HepG2 (cell line): ENCODE results near the gene LIMS2. TPM values are rescaled to one million over a fixed set of nuclear protein-coding genes. Genes with fewer than 3 reads are reported as not detected.

Source experiments
- ATAC-seq: fragments of 200-7000 bp; cut with Tn5 transposase; 3 replicates; pipeline ENCODE4 v1.9.1; 2020; ENCODE audit warnings: mild to moderate bottlenecking, moderate library complexity
- BruUV-seq: library from RNA; stranded (reverse); fragments of 400-500 nt; replicated peaks from 2 replicates; lab custom pipeline; 2021; lab: Mats Ljungman, UMichigan
- CTCF ChIA-PET: fragments of 300-600 bp; formaldehyde crosslinking; extraction: SDS; loops from one replicate; lab custom pipeline; 2021; ENCODE audit warnings: low total read pairs, inconsistent platforms, low intra/inter-chr PET ratio; lab: Yijun Ruan, JAX
- POLR2A ChIA-PET: fragments of 350-600 bp; sonication (Branson Sonifier 250); formaldehyde crosslinking; loops from one replicate; lab custom pipeline; 2020; ENCODE audit warnings: antibody characterized with exemption, inconsistent platforms; lab: Yijun Ruan, JAX
- DNase-seq: peaks from one replicate; pipeline ENCODE4 v3.0.0-alpha.2; 2015; ENCODE audit warnings: low spot score
- FAIRE-seq: peaks from 3 replicates; lab custom pipeline; 2011; peaks lifted over from hg19 to GRCh38; lab: Jason Lieb, UNC
- H2AFZ ChIP-seq: one replicate; pipeline ENCODE4 v1.6.1; 2011; ENCODE audit warnings: low read length, inconsistent platforms
- H3K27ac ChIP-seq: fragments of 300-600 bp; 3 replicates; pipeline ENCODE4 v1.8.0; 2011; ENCODE audit warnings: mixed run types, mild to moderate bottlenecking, mixed read lengths, low read length, inconsistent platforms; ENCODE audit not compliant: insufficient read depth; ENCODE audit errors: extremely low read length
- H3K27me3 ChIP-seq, 2 experiments: fragments of 200-600 bp in 1 of 2; 2 replicates in 1 of 2; 3 replicates in 1 of 2; pipeline versions ENCODE4 v1.6.0 to v1.8.0; 2011; ENCODE audit warnings: low read length in 2 of 2, mild to moderate bottlenecking in 2 of 2, moderate library complexity in 2 of 2, inconsistent platforms in 1 of 2; ENCODE audit not compliant: insufficient read depth in 2 of 2, control insufficient read depth in 1 of 2
- H3K36me3 ChIP-seq, 2 experiments: fragments of 200-600 bp in 1 of 2; replicated peaks in 1 of 2; 2 replicates in 1 of 2; 3 replicates in 1 of 2; pipeline versions ENCODE4 v1.5.1 to v1.8.0; 2011; ENCODE audit warnings: low read length in 2 of 2, inconsistent platforms in 1 of 2; ENCODE audit not compliant: insufficient read depth in 2 of 2, control insufficient read depth in 1 of 2
- H3K4me1 ChIP-seq: 2 replicates; pipeline ENCODE4 v1.5.1; 2012; ENCODE audit warnings: low read length, inconsistent platforms; ENCODE audit not compliant: insufficient read depth
- H3K4me2 ChIP-seq: 2 replicates; pipeline ENCODE4 v1.6.0; 2011; ENCODE audit warnings: low read depth, low read length, inconsistent platforms
- H3K4me3 ChIP-seq, 3 experiments: fragments of 200-600 bp in 1 of 3; sonication (generic), shearing (Covaris generic) in 1 of 3; replicated peaks in 1 of 3; 2 replicates each; pipeline ENCODE4 v1.5.1; 2011 to 2016; ENCODE audit warnings: low read length in 3 of 3, inconsistent platforms in 2 of 3, low read depth in 2 of 3, mild to moderate bottlenecking in 2 of 3, control low read depth in 1 of 3, mixed read lengths in 1 of 3; ENCODE audit not compliant: insufficient read depth in 1 of 3
- H3K79me2 ChIP-seq: one replicate; pipeline ENCODE4 v1.6.1; 2011; ENCODE audit warnings: low read length, inconsistent platforms; ENCODE audit not compliant: insufficient read depth
- H3K9ac ChIP-seq: 2 replicates; pipeline ENCODE4 v1.6.0; 2011; ENCODE audit warnings: mild to moderate bottlenecking, low read depth, low read length, inconsistent platforms; ENCODE audit not compliant: insufficient read depth
- H3K9me3 ChIP-seq: 2 replicates; pipeline ENCODE4 v1.5.1; 2012; ENCODE audit warnings: mild to moderate bottlenecking, low read length
- H4K20me1 ChIP-seq: 2 replicates; pipeline ENCODE4 v1.6.0; 2011; ENCODE audit warnings: inconsistent platforms, mild to moderate bottlenecking, low read length, moderate library complexity; ENCODE audit not compliant: insufficient read depth
- CTCF ChIP-seq: sonication (generic); formaldehyde crosslinking; IDR thresholded peaks from 2 replicates; pipeline ENCODE4 v1.5.0; 2020; ENCODE audit warnings: mild to moderate bottlenecking, missing genetic modification reagents, moderate library complexity
- E2F2 ChIP-seq: sonication (generic); formaldehyde crosslinking; IDR thresholded peaks from 2 replicates; pipeline ENCODE4 v1.4.0; 2020; ENCODE audit warnings: missing genetic modification reagents, borderline replicate concordance
- HOXD1 ChIP-seq: sonication (generic); formaldehyde crosslinking; IDR thresholded peaks from 2 replicates; pipeline ENCODE4 v1.5.0; 2020; ENCODE audit warnings: missing genetic modification reagents
- KLF9 ChIP-seq: IDR thresholded peaks from 2 replicates; pipeline ENCODE4 v1.6.1; 2016; ENCODE audit warnings: low read depth
- NFE2L2 ChIP-seq: fragments of 150-350 bp; IDR thresholded peaks from 2 replicates; pipeline ENCODE4 v1.6.1; 2014; ENCODE audit warnings: low read length
- ZBTB26 ChIP-seq: IDR thresholded peaks from 2 replicates; pipeline ENCODE4 v1.6.1; 2016; ENCODE audit warnings: missing compliant biosample characterization, missing genetic modification reagents, borderline replicate concordance
- ZBTB8A ChIP-seq: sonication (generic); formaldehyde crosslinking; IDR thresholded peaks from 2 replicates; pipeline ENCODE4 v1.4.0; 2020; ENCODE audit warnings: mild to moderate bottlenecking, low read depth, missing genetic modification reagents, borderline replicate concordance
- ZNF18 ChIP-seq: sonication (generic); formaldehyde crosslinking; IDR thresholded peaks from 2 replicates; pipeline ENCODE4 v1.8.0; 2022; ENCODE audit warnings: mild to moderate bottlenecking, missing genetic modification reagents; ENCODE audit not compliant: insufficient replicate concordance
- ZNF460 ChIP-seq: sonication (generic); formaldehyde crosslinking; IDR thresholded peaks from 2 replicates; pipeline ENCODE4 v1.5.1; 2020; ENCODE audit warnings: missing genetic modification reagents, mild to moderate bottlenecking, borderline replicate concordance
- ZNF558 ChIP-seq: sonication (generic); formaldehyde crosslinking; IDR thresholded peaks from 2 replicates; pipeline ENCODE4 v1.9.0; 2022; ENCODE audit warnings: mild to moderate bottlenecking, missing genetic modification reagents, borderline replicate concordance
- ZNF703 ChIP-seq: sonication (generic); formaldehyde crosslinking; IDR thresholded peaks from 2 replicates; pipeline ENCODE4 v1.5.1; 2020; ENCODE audit warnings: missing genetic modification reagents, mild to moderate bottlenecking, moderate library complexity, borderline replicate concordance
- ZNF749 ChIP-seq: sonication (generic); formaldehyde crosslinking; IDR thresholded peaks from 2 replicates; pipeline ENCODE4 v1.8.0; 2022; ENCODE audit warnings: mild to moderate bottlenecking, missing genetic modification reagents, moderate library complexity, borderline replicate concordance
- WGBS: methylation state at CpG from one replicate; pipeline ENCODE4 v1.1.6; 2017; ENCODE audit warnings: low lambda C conversion rate; 5-methylcytosine and 5-hydroxymethylcytosine counted together
- in situ Hi-C: cut with HindIII; loops from 2 replicates; pipeline ENCODE4 v1.10.0; 2017; ENCODE audit warnings: low pct_unique_long_range_greater_than_20kb; ENCODE audit not compliant: extremely low pct_ligation_motif_present
- intact Hi-C: fragments of 100-400 bp; cut with micrococcal nuclease; formaldehyde crosslinking; loops from one replicate; pipeline ENCODE4 v1.10.0; 2022; ENCODE audit not compliant: unreplicated experiment
- polyA plus RNA-seq, 8 experiments: library from polyadenylated mRNA; depleted of rRNA in 3 of 8; stranded (reverse) in 7 of 8; unstranded in 1 of 8; fragments of >200 nt; fragmentation: Illumina TruSeq in 4 of 8; extraction: Trizol in 4 of 8; gene quantifications; 2 replicates each; pipeline versions ENCODE4 v1.2.1 to v1.2.3, GENCODE V29; 2011 to 2016; ENCODE audit warnings: low read depth in 4 of 8, missing spikeins in 1 of 8, mixed read lengths in 1 of 8; ENCODE audit not compliant: insufficient read depth in 1 of 8
- total RNA-seq, 5 experiments: library from RNA; depleted of rRNA; stranded (reverse); fragments of >200 nt; fragmentation: Illumina TruSeq; extraction: Trizol; gene quantifications; 2 replicates each; pipeline ENCODE4 v1.2.3, GENCODE V29; 2016; ENCODE audit warnings: low read depth in 1 of 5

Gene LIMS2
- total and polyA plus RNA-seq, 2 of the 13 experiments (the other 11 are each of a cell fraction or from before 2014, with no cell fraction given), result 1.0 to 1.9 TPM

- Histone ChIP-seq H3K27me3 (peaks cover 0 to 32% of the 10 kb centered on the region in 2 experiments; a peak in 4 of 5 replicates), H3K9me3 (peaks cover 18% of the 10 kb centered on the region), H2AFZ (no peak overlapping the region), H3K36me3 (no peaks in the 10 kb centered on the region), H4K20me1 (no peaks in the 10 kb centered on the region), H3K27ac (no peak overlapping the region), H3K4me2 (no peak overlapping the region), H3K79me2 (no peaks in the 10 kb centered on the region), H3K4me1 (peaks cover 6% of the 10 kb centered on the region; the same call in 1 of the 2 replicates), H3K4me3 (no peak overlapping the region), H3K9ac (no peak overlapping the region)
- DNase-seq (no peak), FAIRE-seq (no peak), ATAC-seq (no peak)
- CTCF ChIA-PET, result no interaction called here
- in situ Hi-C loops, result no loop called here
- intact Hi-C loops, result no loop called here
- no TSS peak for BruUV-seq
- 22% methylated on average over 8 of the region's 8 CpGs for WGBS
- POLR2A ChIA-PET, result no interaction called here
- TF ChIP-seq E2F2 (no peak), CTCF (no peak), ZNF460 (no peak), ZNF18 (no peak), ZNF558 (no peak), NFE2L2 (no peak), ZNF749 (CRISPR knock-in tag) (no peak), HOXD1 (no peak), ZNF703 (CRISPR knock-in tag) (no peak), KLF9 (CRISPR knock-in tag) (no peak), ZBTB8A (no peak), ZBTB26 (CRISPR knock-in tag) (no peak)
These were observed 10.2 kb upstream of the LIMS2 start for GRCh38 chr2:127685410-127686080.
